BJ (cell line): ENCODE results near the gene MSH2. TPM values are rescaled to one million over a fixed set of nuclear protein-coding genes. Genes with fewer than 3 reads are reported as not detected.

Experiments used
- CTCF ChIA-PET: fragments of 350-600 bp; formaldehyde crosslinking; extraction: SDS; loops from one replicate; lab custom pipeline; 2021; ENCODE audit warnings: antibody characterized with exemption, inconsistent platforms; lab: Yijun Ruan, JAX
- POLR2A ChIA-PET: fragments of 300-600 bp; sonication (Branson Sonifier 250); formaldehyde crosslinking; extraction: SDS; loops from one replicate; lab custom pipeline; 2021; ENCODE audit warnings: antibody characterized with exemption; lab: Charles Lee
- DNase-seq: peaks from one replicate; pipeline ENCODE4 v3.0.0-alpha.2; 2011; ENCODE audit warnings: low read depth
- H3K27me3 ChIP-seq: 2 replicates; pipeline ENCODE4 v1.6.0; 2011; ENCODE audit warnings: low read length; ENCODE audit not compliant: control insufficient read depth, insufficient read depth
- H3K36me3 ChIP-seq: 2 replicates; pipeline ENCODE4 v1.5.1; 2011; ENCODE audit warnings: low read length; ENCODE audit not compliant: control insufficient read depth, insufficient read depth
- H3K4me3 ChIP-seq: 2 replicates; pipeline ENCODE4 v1.5.1; 2011; ENCODE audit warnings: low read depth, mild to moderate bottlenecking, control low read depth, low read length
- polyA plus RNA-seq: library from polyadenylated mRNA; depleted of rRNA; stranded (reverse); fragments of >200 nt; gene quantifications from 2 replicates; pipeline ENCODE4 v1.2.3, GENCODE V29; 2011
- TF ChIP-seq, protein P1 (sequence below): IDR thresholded peaks from 2 replicates; pipeline ENCODE4 v1.5.1; 2011; ENCODE audit warnings: low read depth, mild to moderate bottlenecking, control low read depth, inconsistent platforms, low read length, moderate library complexity; ENCODE audit not compliant: insufficient read depth

Gene MSH2
- polyA plus RNA-seq, 1 experiment: 4.9 TPM

DNA sequence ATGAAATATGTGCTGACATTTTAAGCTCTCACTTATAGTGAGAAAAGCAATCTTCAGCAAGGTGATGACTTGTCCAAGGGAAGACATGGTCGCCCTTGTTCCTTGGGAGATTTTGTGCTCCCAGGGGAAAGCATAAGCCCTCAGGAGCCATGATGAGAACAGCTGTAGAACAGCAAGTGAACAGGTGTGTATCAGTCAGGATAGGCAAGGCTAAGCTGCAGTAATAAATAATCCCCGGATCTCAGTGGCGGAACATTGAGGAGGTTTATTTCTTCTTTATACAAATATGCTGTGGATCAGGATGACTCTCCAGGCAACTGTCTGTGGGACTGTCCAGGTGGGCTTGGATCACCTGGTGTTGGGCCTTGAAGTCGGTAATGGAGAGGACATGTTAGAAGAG, 103.1 kb downstream of the MSH2 start:
- ChIA-PET CTCF (no interaction called here), POLR2A (no interaction called here)
- no peak overlapping the region for H3K4me3 ChIP-seq
- TF ChIP-seq, protein P1, sequence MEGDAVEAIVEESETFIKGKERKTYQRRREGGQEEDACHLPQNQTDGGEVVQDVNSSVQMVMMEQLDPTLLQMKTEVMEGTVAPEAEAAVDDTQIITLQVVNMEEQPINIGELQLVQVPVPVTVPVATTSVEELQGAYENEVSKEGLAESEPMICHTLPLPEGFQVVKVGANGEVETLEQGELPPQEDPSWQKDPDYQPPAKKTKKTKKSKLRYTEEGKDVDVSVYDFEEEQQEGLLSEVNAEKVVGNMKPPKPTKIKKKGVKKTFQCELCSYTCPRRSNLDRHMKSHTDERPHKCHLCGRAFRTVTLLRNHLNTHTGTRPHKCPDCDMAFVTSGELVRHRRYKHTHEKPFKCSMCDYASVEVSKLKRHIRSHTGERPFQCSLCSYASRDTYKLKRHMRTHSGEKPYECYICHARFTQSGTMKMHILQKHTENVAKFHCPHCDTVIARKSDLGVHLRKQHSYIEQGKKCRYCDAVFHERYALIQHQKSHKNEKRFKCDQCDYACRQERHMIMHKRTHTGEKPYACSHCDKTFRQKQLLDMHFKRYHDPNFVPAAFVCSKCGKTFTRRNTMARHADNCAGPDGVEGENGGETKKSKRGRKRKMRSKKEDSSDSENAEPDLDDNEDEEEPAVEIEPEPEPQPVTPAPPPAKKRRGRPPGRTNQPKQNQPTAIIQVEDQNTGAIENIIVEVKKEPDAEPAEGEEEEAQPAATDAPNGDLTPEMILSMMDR: no peak
- no peak for DNase-seq
- H3K36me3 ChIP-seq: no peaks in the 10 kb centered on the region; the same call in 1 of the 2 replicates
- peaks cover 7% of the 10 kb centered on the region for H3K27me3 ChIP-seq

DNA sequence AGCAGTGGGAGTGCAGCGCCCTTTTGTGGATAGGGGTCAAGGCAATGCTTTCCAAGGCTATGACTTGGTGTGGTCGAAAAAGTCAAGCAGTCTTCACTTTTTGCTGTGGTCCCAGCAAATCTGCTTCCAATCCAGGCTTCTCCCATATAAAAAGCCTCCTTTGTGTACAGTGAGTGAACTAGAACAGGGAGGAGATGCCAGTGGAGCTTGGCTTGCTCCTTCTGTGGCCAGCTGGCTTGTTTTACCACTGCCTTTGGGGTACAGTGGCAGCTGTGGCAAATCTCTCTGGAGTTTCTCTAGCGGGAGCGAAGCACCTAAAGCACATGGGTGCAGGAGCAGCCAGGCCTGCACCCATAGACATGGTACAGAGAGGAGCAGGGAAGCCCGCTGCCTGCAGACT, 103.5 kb downstream of the MSH2 start:
- Histone ChIP-seq H3K27me3 (peaks cover 7% of the 10 kb centered on the region), H3K36me3 (no peaks in the 10 kb centered on the region; the same call in 1 of the 2 replicates), H3K4me3 (no peak overlapping the region)
- TF ChIP-seq, protein P1: no peak
- CTCF ChIA-PET: no interaction called here
- DNase-seq: no peak
- POLR2A ChIA-PET: no interaction called here

DNA sequence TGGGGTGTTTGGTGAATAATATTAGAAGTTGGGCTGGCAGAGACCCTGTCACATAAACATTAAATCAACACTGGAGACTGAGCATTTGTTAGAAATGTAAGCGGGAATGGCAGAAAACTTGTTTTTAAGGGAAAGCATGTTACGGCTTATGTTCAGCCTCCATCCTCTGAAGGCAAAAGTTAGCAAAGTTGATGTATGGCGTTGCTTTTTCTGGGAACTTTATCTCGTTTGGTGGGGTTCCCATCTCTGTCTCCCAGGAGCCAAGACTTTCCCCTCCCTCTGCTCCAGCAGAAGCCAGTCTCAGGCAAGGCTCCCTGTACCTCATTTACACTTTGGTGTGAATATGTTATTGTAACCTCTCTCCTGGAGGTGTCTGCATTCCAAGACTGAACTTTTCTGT, 105.1 kb downstream of the MSH2 start:
- no peak for DNase-seq
- CTCF ChIA-PET: no interaction called here
- TF ChIP-seq, protein P1: no peak

GRCh38 chr2:47508641-47509040, 105.7 kb downstream of the MSH2 start:
- ChIA-PET CTCF (no interaction called here), POLR2A (no interaction called here)

More for the DNA sequence above, 105.1 kb downstream of the MSH2 start:
- no peaks in the 10 kb centered on the region for H3K36me3 ChIP-seq
- H3K4me3 ChIP-seq: no peak overlapping the region
- peaks cover 7% of the 10 kb centered on the region for H3K27me3 ChIP-seq
- POLR2A ChIA-PET: no interaction called here

DNA sequence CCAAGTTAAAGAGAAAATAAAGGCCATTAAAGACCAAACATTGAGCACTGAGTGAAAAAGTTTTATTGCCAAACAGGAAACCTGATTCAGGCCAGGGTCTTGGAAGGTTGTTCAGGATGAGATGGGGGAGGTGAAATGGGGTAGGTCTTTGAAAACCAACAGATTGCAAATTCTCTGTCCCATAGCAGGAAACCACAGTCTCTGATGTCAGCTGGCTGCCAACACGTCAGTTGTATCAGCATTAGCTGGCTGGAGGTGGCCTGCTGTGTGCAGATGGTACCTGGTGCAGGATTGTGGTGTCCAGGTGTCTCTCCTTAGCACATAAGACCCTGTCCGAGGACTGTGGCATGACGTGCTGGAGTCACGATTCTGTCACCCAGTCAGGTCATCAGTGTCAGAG, 106.3 kb downstream of the MSH2 start:
- ChIA-PET POLR2A (no interaction called here), CTCF (no interaction called here)
- TF ChIP-seq, protein P1: no peak

More at GRCh38 chr2:47508641-47509040, 105.7 kb downstream of the MSH2 start:
- TF ChIP-seq, protein P1: no peak
- Histone ChIP-seq H3K27me3 (peaks cover 7% of the 10 kb centered on the region), H3K36me3 (no peaks in the 10 kb centered on the region), H3K4me3 (no peak overlapping the region)
- DNase-seq: no peak

More for the DNA sequence above, 106.3 kb downstream of the MSH2 start:
- no peaks in the 10 kb centered on the region for H3K36me3 ChIP-seq
- H3K27me3 ChIP-seq: peaks cover 7% of the 10 kb centered on the region
- no peak overlapping the region for H3K4me3 ChIP-seq
- no peak for DNase-seq
